ENCODE measurements around the gene NACA2. TPM values are rescaled to one million over a fixed set of nuclear protein-coding genes. Genes with fewer than 3 reads are reported as not detected.

The NACA2 gene
- total and polyA plus RNA-seq, 2 of the 13 experiments (the other 11 are each of a cell fraction or from before 2014, with no cell fraction given) = 0.21 TPM; not detected in 1

DNA sequence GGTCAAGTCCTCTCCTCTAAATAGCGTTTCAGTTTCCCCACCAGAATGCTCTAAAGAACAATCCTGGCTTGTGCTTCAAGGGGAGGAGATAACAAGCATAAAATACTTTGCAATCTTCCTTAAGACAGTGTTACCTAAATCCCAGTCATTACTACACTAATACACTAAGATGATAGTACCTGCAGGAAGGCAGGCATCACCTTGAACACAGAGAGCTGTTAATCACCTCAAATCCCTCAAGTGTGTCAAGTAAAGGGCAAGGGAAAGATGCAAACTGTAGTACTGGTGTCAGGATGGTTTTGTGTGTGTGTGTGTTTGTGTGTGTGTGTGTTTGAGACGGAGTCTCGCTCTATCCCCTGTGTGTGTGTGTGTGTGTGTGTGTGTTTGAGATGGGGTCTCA, 36.8 kb downstream of the NACA2 start:
- WGBS (ENCODE audit: low lambda C conversion rate) = 63% methylated on average over 3 of the region's 3 CpGs
- Histone ChIP-seq H4K20me1 (ENCODE audit: insufficient read depth, low read length) (no peaks in the 10 kb centered on the region), H3K4me2 (ENCODE audit: low read depth, low read length) (no peak overlapping the region), H2AFZ (ENCODE audit: low read length) (no peak overlapping the region), H3K4me3 (replicated peaks in 1 of 3; ENCODE audit: insufficient read depth in 1 of 3, low read depth in 2 of 3, low read length in 3 of 3) (no peak overlapping the region), H3K79me2 (ENCODE audit: insufficient read depth, low read length) (no peaks in the 10 kb centered on the region), H3K27me3 (ENCODE audit: control insufficient read depth in 1 of 2, insufficient read depth in 2 of 2, low read length in 2 of 2) (peaks cover 0 to 6% of the 10 kb centered on the region in 2 experiments; a peak in 1 of 5 replicates), H3K36me3 (replicated peaks in 1 of 2; ENCODE audit: control insufficient read depth in 1 of 2, insufficient read depth in 2 of 2, low read length in 2 of 2) (no peaks in the 10 kb centered on the region), H3K9me3 (ENCODE audit: low read length) (no peaks in the 10 kb centered on the region), H3K4me1 (ENCODE audit: insufficient read depth, low read length) (peaks cover 10% of the 10 kb centered on the region), H3K9ac (ENCODE audit: insufficient read depth, low read depth, low read length) (no peak overlapping the region), H3K27ac (ENCODE audit: extremely low read length, insufficient read depth, low read length) (no peak overlapping the region)
- DNase-seq (ENCODE audit: low spot score) (no peak), ATAC-seq (no peak), FAIRE-seq (no peak)
- POLR2A ChIA-PET = no interaction called here
- intact Hi-C loops (cut with micrococcal nuclease; ENCODE audit: unreplicated experiment) (no loop called here), in situ Hi-C loops (cut with HindIII; ENCODE audit: extremely low pct_ligation_motif_present, low pct_unique_long_range_greater_than_20kb) (loop anchor here (10.0 kb wide), 1 partner anchor 129 kb away; no protein-coding TSS in a partner anchor)
- BruUV-seq (replicated peaks) = no TSS peak
- CTCF ChIA-PET (ENCODE audit: low intra/inter-chr PET ratio, low total read pairs) = no interaction called here
- TF ChIP-seq HDAC1 (CRISPR knock-in tag; IDR thresholded peaks at IDR 0.05) = no peak
- TF ChIP-seq KMT2A (CRISPR knock-in tag; IDR thresholded peaks at IDR 0.05) = no peak
- no peak for TF ChIP-seq CC2D1A (CRISPR knock-in tag; IDR thresholded peaks at IDR 0.05)
- TF ChIP-seq, protein P1, sequence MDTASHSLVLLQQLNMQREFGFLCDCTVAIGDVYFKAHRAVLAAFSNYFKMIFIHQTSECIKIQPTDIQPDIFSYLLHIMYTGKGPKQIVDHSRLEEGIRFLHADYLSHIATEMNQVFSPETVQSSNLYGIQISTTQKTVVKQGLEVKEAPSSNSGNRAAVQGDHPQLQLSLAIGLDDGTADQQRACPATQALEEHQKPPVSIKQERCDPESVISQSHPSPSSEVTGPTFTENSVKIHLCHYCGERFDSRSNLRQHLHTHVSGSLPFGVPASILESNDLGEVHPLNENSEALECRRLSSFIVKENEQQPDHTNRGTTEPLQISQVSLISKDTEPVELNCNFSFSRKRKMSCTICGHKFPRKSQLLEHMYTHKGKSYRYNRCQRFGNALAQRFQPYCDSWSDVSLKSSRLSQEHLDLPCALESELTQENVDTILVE (CRISPR knock-in tag; IDR thresholded peaks at IDR 0.05) = no peak
- TF ChIP-seq RFX1 (IDR thresholded peaks at IDR 0.05) = no peak
- no peak for TF ChIP-seq ZNF343 (CRISPR knock-in tag; IDR thresholded peaks at IDR 0.05)
- TF ChIP-seq SPEN (CRISPR knock-in tag; IDR thresholded peaks at IDR 0.05; ENCODE audit: low read depth) = no peak
- TF ChIP-seq, protein P2, sequence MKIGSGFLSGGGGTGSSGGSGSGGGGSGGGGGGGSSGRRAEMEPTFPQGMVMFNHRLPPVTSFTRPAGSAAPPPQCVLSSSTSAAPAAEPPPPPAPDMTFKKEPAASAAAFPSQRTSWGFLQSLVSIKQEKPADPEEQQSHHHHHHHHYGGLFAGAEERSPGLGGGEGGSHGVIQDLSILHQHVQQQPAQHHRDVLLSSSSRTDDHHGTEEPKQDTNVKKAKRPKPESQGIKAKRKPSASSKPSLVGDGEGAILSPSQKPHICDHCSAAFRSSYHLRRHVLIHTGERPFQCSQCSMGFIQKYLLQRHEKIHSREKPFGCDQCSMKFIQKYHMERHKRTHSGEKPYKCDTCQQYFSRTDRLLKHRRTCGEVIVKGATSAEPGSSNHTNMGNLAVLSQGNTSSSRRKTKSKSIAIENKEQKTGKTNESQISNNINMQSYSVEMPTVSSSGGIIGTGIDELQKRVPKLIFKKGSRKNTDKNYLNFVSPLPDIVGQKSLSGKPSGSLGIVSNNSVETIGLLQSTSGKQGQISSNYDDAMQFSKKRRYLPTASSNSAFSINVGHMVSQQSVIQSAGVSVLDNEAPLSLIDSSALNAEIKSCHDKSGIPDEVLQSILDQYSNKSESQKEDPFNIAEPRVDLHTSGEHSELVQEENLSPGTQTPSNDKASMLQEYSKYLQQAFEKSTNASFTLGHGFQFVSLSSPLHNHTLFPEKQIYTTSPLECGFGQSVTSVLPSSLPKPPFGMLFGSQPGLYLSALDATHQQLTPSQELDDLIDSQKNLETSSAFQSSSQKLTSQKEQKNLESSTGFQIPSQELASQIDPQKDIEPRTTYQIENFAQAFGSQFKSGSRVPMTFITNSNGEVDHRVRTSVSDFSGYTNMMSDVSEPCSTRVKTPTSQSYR (CRISPR knock-in tag; IDR thresholded peaks at IDR 0.05; ENCODE audit: borderline replicate concordance) = no peak
- no peak for TF ChIP-seq ZNF652 (CRISPR knock-in tag; IDR thresholded peaks at IDR 0.05; ENCODE audit: borderline replicate concordance, low read depth)
- TF ChIP-seq CENPBD1 (CRISPR knock-in tag; IDR thresholded peaks at IDR 0.05; ENCODE audit: borderline replicate concordance, low read depth) = no peak
- no peak for TF ChIP-seq ZNF552 (CRISPR knock-in tag; IDR thresholded peaks at IDR 0.05; ENCODE audit: borderline replicate concordance)
- TF ChIP-seq ZSCAN20 (CRISPR knock-in tag; IDR thresholded peaks at IDR 0.05; ENCODE audit: borderline replicate concordance) = no peak
- no peak for TF ChIP-seq NONO (IDR thresholded peaks at IDR 0.05)
- TF ChIP-seq NONO (CRISPR knock-in tag; conservative IDR thresholded peaks at IDR 0.05) = no peak
- TF ChIP-seq ZMYM3 (CRISPR knock-in tag; IDR thresholded peaks at IDR 0.05) = no peak
- TF ChIP-seq, protein P3, sequence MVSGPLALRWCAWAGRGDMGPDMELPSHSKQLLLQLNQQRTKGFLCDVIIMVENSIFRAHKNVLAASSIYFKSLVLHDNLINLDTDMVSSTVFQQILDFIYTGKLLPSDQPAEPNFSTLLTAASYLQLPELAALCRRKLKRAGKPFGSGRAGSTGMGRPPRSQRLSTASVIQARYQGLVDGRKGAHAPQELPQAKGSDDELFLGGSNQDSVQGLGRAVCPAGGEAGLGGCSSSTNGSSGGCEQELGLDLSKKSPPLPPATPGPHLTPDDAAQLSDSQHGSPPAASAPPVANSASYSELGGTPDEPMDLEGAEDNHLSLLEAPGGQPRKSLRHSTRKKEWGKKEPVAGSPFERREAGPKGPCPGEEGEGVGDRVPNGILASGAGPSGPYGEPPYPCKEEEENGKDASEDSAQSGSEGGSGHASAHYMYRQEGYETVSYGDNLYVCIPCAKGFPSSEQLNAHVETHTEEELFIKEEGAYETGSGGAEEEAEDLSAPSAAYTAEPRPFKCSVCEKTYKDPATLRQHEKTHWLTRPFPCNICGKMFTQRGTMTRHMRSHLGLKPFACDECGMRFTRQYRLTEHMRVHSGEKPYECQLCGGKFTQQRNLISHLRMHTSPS (CRISPR knock-in tag; IDR thresholded peaks at IDR 0.05; ENCODE audit: low read depth) = no peak
- TF ChIP-seq KDM3A (CRISPR knock-in tag; IDR thresholded peaks at IDR 0.05; ENCODE audit: low read depth) = no peak
- TF ChIP-seq, protein P4, sequence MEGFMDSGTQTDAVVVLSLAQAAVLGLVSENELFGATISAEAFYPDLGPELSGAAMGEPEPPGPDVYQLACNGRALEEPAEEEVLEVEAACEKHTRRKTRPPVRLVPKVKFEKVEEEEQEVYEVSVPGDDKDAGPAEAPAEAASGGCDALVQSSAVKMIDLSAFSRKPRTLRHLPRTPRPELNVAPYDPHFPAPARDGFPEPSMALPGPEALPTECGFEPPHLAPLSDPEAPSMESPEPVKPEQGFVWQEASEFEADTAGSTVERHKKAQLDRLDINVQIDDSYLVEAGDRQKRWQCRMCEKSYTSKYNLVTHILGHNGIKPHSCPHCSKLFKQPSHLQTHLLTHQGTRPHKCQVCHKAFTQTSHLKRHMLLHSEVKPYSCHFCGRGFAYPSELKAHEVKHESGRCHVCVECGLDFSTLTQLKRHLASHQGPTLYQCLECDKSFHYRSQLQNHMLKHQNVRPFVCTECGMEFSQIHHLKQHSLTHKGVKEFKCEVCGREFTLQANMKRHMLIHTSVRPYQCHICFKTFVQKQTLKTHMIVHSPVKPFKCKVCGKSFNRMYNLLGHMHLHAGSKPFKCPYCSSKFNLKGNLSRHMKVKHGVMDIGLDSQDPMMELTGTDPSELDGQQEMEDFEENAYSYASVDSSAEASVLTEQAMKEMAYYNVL (CRISPR knock-in tag; IDR thresholded peaks at IDR 0.05; ENCODE audit: borderline replicate concordance) = no peak

Measured in HepG2 (cell line).